IPS DF 6.9 (cell line): ENCODE data around the gene FBLIM1.

Experiments
- DNase-seq: peaks from one replicate; pipeline ENCODE4 v3.0.0-alpha.2; 2013; ENCODE audit warnings: low read depth, low spot score
- H3K27ac ChIP-seq: one replicate; pipeline ENCODE4 v1.5.1; 2013; ENCODE audit warnings: low read length, control low read depth
- H3K27me3 ChIP-seq: 2 replicates; pipeline ENCODE4 v1.6.1; 2013; ENCODE audit warnings: mild to moderate bottlenecking, low read length; ENCODE audit not compliant: control insufficient read depth, insufficient read depth
- H3K36me3 ChIP-seq: 2 replicates; pipeline ENCODE4 v1.6.1; 2013; ENCODE audit warnings: low read length; ENCODE audit not compliant: control insufficient read depth, insufficient read depth
- H3K4me1 ChIP-seq: 2 replicates; pipeline ENCODE4 v1.6.1; 2013; ENCODE audit warnings: low read length; ENCODE audit not compliant: control insufficient read depth, insufficient read depth
- H3K4me3 ChIP-seq: 2 replicates; pipeline ENCODE4 v1.5.1; 2013; ENCODE audit warnings: mild to moderate bottlenecking, low read length
- H3K9me3 ChIP-seq: 2 replicates; pipeline ENCODE4 v1.6.1; 2013; ENCODE audit warnings: low read length, inconsistent platforms; ENCODE audit not compliant: control insufficient read depth, insufficient read depth
- WGBS: extraction: QIAGEN DNeasy Blood & Tissue Kit; methylation state at CpG from one replicate; pipeline ENCODE4 v1.1.7; 2013; ENCODE audit warnings: mixed read lengths, missing lambda C conversion rate; ENCODE audit not compliant: insufficient read length, insufficient coverage; 5-methylcytosine and 5-hydroxymethylcytosine counted together

The FBLIM1 gene

GRCh38 chr1:15722836-15723532 is 35.6 kb upstream of the FBLIM1 start:
- H3K36me3 ChIP-seq = peaks cover 14% of the 10 kb centered on the region
- WGBS = no CpG with 5 or more reads among the region's 13 CpGs

GRCh38 chr1:15723631-15724246 is 34.9 kb upstream of the FBLIM1 start:
- Histone ChIP-seq H3K9me3 (no peaks in the 10 kb centered on the region), H3K27me3 (no peaks in the 10 kb centered on the region), H3K27ac (no peak overlapping the region), H3K36me3 (peaks cover 15% of the 10 kb centered on the region), H3K4me3 (no peak overlapping the region), H3K4me1 (no peaks in the 10 kb centered on the region)
- WGBS = no CpG with 5 or more reads among the region's 20 CpGs
- no peak for DNase-seq

More at GRCh38 chr1:15722836-15723532, 35.6 kb upstream of the FBLIM1 start:
- no peak overlapping the region for H3K4me3 ChIP-seq
- DNase-seq = no peak
- H3K27me3 ChIP-seq = no peaks in the 10 kb centered on the region
- H3K27ac ChIP-seq = no peak overlapping the region
- H3K4me1 ChIP-seq = no peaks in the 10 kb centered on the region
- H3K9me3 ChIP-seq = no peaks in the 10 kb centered on the region

- Histone ChIP-seq H3K4me1 (no peaks in the 10 kb centered on the region), H3K4me3 (no peak overlapping the region), H3K36me3 (peaks cover 18% of the 10 kb centered on the region), H3K27ac (no peak overlapping the region), H3K9me3 (no peaks in the 10 kb centered on the region), H3K27me3 (no peaks in the 10 kb centered on the region)
- no CpG with 5 or more reads among the region's 26 CpGs for WGBS
- DNase-seq = no peak
These were observed 33.4 kb upstream of the FBLIM1 start for GRCh38 chr1:15724949-15725880.

- no peak for DNase-seq
- no peaks in the 10 kb centered on the region for H3K27me3 ChIP-seq
- WGBS = no CpG with 5 or more reads among the region's 9 CpGs
- H3K9me3 ChIP-seq = no peaks in the 10 kb centered on the region
- peaks cover 23% of the 10 kb centered on the region for H3K36me3 ChIP-seq
- no peaks in the 10 kb centered on the region for H3K4me1 ChIP-seq
- no peak overlapping the region for H3K27ac ChIP-seq
- no peak overlapping the region for H3K4me3 ChIP-seq
These were observed 32.1 kb upstream of the FBLIM1 start for GRCh38 chr1:15726508-15726907.

- peaks cover 27% of the 10 kb centered on the region for H3K36me3 ChIP-seq
- no peak overlapping the region for H3K4me3 ChIP-seq
- no CpG with 5 or more reads among the region's 21 CpGs for WGBS
- no peaks in the 10 kb centered on the region for H3K4me1 ChIP-seq
- H3K27ac ChIP-seq = no peak overlapping the region
- no peaks in the 10 kb centered on the region for H3K27me3 ChIP-seq
- no peak for DNase-seq
- H3K9me3 ChIP-seq = no peaks in the 10 kb centered on the region
These were observed 31.6 kb upstream of the FBLIM1 start for GRCh38 chr1:15727021-15727420.

- Histone ChIP-seq H3K27ac (no peak overlapping the region), H3K4me1 (no peaks in the 10 kb centered on the region), H3K9me3 (no peaks in the 10 kb centered on the region), H3K36me3 (peaks cover 29% of the 10 kb centered on the region), H3K4me3 (no peak overlapping the region), H3K27me3 (no peaks in the 10 kb centered on the region)
- no peak for DNase-seq
- no CpG with 5 or more reads among the region's 13 CpGs for WGBS
These were observed 31.2 kb upstream of the FBLIM1 start for GRCh38 chr1:15727424-15727823.

GRCh38 chr1:15727866-15728534 is 30.6 kb upstream of the FBLIM1 start:
- no CpG with 5 or more reads among the region's 23 CpGs for WGBS
- Histone ChIP-seq H3K36me3 (peaks cover 29% of the 10 kb centered on the region), H3K4me1 (no peaks in the 10 kb centered on the region), H3K9me3 (no peaks in the 10 kb centered on the region), H3K27ac (no peak overlapping the region), H3K27me3 (no peaks in the 10 kb centered on the region), H3K4me3 (no peak overlapping the region)
- no peak for DNase-seq

- no peak for DNase-seq
- Histone ChIP-seq H3K4me3 (no peak overlapping the region), H3K36me3 (peaks cover 29% of the 10 kb centered on the region), H3K4me1 (no peaks in the 10 kb centered on the region), H3K27me3 (no peaks in the 10 kb centered on the region), H3K9me3 (no peaks in the 10 kb centered on the region), H3K27ac (no peak overlapping the region)
- WGBS = no CpG with 5 or more reads among the region's 22 CpGs
These were observed 29.5 kb upstream of the FBLIM1 start for GRCh38 chr1:15728937-15729657.

GRCh38 chr1:15730423-15730822 is 28.2 kb upstream of the FBLIM1 start:
- no peak overlapping the region for H3K27ac ChIP-seq

More at GRCh38 chr1:15730423-15730822, 28.2 kb upstream of the FBLIM1 start:
- Histone ChIP-seq H3K36me3 (peaks cover 30% of the 10 kb centered on the region), H3K4me3 (no peak overlapping the region), H3K4me1 (no peaks in the 10 kb centered on the region), H3K27me3 (no peaks in the 10 kb centered on the region), H3K9me3 (no peaks in the 10 kb centered on the region)
- WGBS = no CpG with 5 or more reads among the region's 16 CpGs
- DNase-seq = no peak
